ENCODE results near the gene LSM8.
A peak's percentile ranks its signal among the peaks of the same experiment; 100 is the strongest.
"Not testable (repeated sequence)": the region's sequence is repeated elsewhere in the genome, so short reads cannot be mapped to it uniquely, and the experiment has no call there.

Gene LSM8

GRCh38 chr7:118214051-118214832 lies 30.3 kb downstream of the LSM8 start:
- peak; percentile 63 for DNase-seq (ENCODE audit: low spot score)

DNA sequence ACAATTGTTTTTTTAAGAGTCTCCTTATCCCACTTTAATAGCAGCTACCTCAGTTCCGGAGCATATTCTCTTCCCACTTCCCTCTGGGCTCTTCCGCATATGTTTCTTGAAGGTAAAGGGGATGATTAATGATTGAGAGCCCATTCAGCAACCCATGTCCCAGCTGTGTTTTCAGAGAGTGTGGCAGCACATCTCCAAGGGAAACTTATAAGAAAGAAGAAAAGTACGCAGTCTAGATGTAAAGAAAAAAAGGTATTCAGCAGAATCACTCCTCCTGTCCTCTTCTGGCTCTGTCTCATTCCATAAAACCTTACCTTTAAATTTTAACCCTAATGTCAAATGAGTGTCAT lies 30.8 kb downstream of the LSM8 start:
- DNase-seq (ENCODE audit: low spot score) = no peak

DNA sequence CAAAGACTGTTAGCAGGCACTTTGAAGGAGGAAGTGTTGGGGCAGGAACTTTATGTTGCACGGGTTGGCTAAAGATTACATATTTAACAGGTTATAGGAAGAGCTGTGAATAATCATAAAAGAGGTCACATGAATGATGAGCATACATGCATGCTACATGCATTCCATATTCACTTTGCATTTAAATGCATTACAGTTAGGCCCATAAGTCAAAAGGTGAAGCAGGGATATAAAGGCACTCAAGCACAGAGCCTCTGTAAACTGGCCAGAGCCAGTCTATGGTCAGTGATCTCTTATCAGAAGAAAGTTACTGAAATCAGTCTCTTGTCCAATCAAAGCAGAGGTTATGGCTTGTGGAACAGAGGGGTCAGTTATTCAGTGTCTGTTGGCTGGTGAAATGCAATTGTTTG lies 33.3 kb downstream of the LSM8 start:
- no peak for DNase-seq (ENCODE audit: low spot score)

- DNase-seq (ENCODE audit: low spot score) = no peak
These were observed 34.6 kb downstream of the LSM8 start for GRCh38 chr7:118218413-118219156.

GRCh38 chr7:118219157-118219512 lies 35.2 kb downstream of the LSM8 start:
- no peak for DNase-seq (ENCODE audit: low spot score)

DNA sequence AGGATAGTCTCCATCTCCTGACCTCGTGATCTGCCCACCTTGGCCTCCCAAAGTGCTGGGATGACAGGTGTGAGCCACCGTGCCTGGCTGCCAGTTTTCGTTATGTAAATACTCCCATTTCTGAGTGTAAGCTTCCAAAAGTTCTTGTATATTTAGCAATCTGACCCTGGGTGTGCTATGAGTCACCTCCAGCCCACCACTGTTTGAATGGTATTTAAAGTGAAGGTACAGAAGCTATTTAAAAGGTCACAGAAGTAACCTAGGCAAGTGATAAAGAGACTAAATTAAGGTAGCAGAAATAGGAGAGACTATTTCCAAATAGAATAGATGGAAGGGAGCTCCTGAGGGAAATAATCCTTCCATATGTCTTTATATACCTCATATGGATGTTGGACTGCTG lies 36.6 kb downstream of the LSM8 start:
- DNase-seq (ENCODE audit: low spot score) = no peak

DNA sequence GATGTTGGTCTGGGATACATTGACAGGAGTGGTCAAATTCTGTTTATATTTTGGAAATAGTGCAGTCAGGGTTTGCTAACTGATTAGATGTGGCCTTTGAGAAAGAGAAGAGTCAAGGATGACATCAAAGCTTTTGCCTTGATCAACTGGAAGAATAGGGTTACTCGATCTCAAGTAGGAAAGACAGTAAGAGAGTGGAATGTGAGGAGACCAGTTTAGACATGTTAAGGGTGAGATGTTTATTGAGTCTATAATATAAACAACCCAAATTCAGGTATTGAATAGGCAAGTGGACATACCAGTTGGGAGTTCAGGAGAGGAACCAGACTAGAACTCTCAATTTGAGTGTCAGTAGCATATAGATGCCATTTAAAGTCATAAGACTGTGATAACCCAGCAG lies 38.6 kb downstream of the LSM8 start:
- DNase-seq (ENCODE audit: low spot score) = no peak

DNA sequence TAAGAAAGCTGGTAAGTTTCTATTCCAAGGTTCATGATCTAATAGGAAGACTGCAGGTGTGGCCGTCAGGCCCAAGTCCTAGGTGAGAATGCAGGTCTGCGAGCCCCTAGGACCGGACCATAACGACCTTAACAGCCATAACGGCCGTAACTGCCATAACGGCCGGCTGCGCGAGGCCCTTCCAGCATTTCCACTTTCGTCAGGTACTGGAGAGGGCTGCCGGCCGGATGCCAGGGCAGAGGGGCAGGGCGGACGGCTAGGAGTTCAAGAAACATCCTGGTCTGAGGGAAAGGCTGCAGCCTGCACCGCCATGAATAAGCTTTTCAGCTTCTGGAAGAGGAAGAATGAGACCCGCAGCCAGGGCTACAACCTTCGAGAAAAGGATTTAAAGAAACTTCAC lies 40.6 kb downstream of the LSM8 start, which contains the start of gene ANKRD7:
ANKRD7 (plus strand) TSS at position 184 of the 400 bp plus-strand sequence; CDS start at position 311, 127 bp downstream.
- DNase-seq (ENCODE audit: low spot score) = no peak

DNA sequence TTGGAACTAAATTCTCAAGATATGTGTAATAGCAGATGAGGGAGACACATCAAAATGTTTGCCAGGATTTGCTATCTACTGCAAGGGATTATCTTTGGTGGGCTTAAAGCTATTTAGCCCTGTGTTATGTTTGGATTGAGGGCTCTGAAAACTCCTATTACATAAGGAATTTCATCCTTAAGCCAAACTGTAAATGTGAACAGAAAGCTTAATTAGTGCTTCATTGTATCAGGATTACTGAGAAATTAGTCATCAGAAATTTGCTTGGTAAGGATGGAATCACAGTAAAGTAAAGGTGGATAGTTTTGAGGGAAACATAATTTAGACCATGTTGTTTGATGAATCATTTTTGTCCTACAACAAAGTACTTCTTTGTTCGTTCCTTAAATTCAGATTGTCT lies 48.9 kb downstream of the LSM8 start:
- no peak for DNase-seq (ENCODE audit: low spot score)

DNA sequence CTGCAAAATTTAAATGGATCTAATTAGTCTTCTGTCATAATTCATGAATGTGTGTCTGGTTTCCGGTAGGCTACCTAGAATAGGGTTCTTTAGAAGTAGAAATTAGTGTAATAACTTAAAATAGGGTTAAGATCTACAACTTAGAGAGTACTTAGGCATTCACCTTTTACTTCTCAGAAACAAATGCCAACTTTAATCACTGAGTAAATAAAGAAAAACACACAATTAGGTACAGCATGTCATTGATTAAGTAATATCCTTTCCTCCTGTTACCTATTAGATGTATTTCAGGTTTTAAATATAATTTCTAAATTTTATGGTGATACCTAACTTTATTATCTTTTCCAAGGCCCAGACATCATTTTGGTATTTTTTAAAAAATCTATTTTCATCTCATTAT lies 49.8 kb downstream of the LSM8 start:
- DNase-seq (ENCODE audit: low spot score) = no peak

DNA sequence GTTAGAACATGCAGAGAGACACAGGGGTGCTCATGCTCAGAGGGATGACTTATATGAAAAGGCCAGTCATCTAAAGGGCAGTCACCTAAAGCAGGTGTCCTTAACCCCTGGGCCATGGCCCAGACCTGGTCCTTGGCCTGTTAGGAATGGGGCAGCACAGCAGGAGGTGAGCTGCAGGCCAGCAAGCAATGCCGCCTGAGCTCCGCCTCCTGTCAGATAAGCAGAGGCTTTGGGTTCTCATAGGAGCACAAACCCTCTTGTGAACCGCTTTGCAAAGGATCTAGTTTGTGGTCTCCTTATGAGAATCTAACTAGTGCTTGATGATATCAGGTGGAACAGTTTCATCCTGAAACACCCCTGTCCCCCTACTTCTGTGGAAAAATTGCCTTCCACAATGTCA lies 55.0 kb downstream of the LSM8 start:
- DNase-seq (ENCODE audit: low spot score) = no peak

DNA sequence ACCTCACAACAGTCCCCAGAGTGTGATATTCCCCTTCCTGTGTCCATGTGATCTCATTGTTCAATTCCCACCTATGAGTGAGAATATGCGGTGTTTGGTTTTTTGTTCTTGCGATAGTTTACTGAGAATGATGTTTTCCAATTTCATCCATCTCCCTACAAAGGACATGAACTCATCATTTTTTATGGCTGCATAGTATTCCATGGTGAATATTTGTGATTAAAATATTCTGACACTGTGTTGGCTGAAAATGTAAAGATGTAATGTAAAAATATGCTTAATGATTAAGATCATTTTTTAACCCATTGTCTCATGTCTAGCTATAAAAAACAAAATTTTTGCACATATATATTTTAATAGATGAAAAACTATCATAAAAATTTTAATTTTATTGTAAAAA lies 56.4 kb downstream of the LSM8 start:
- DNase-seq (ENCODE audit: low spot score) = not testable (repeated sequence)
